Activated T-helper 17 cell treated with anti-CD3 and anti-CD28 coated beads, Interleukin-2, amount 50 U/mL, for 72 hours (primary cell): ENCODE results near the gene ACOT2. TPM values are rescaled to one million over a fixed set of nuclear protein-coding genes. Genes with fewer than 3 reads are reported as not detected.
"Not testable (repeated sequence)": the region's sequence is repeated elsewhere in the genome, so short reads cannot be mapped to it uniquely, and the experiment has no call there.

Experiments used
- ATAC-seq: fragments of 150-1000 bp; cut with Tn5 transposase; replicated peaks from 2 replicates; pipeline ENCODE4 v1.10.0; 2021; ENCODE audit warnings: mild to moderate bottlenecking, moderate library complexity
- H3K27ac Mint-ChIP-seq: one replicate; pipeline ENCODE4 v1.8.0; 2022; ENCODE audit warnings: mixed read lengths
- H3K27me3 Mint-ChIP-seq: one replicate; pipeline ENCODE4 v1.8.0; 2022; ENCODE audit warnings: mixed read lengths
- H3K36me3 Mint-ChIP-seq: one replicate; pipeline ENCODE4 v1.8.0; 2022; ENCODE audit warnings: low read depth, mild to moderate bottlenecking, mixed read lengths
- H3K4me1 Mint-ChIP-seq: one replicate; pipeline ENCODE4 v1.8.0; 2022; ENCODE audit warnings: mixed read lengths
- H3K4me3 Mint-ChIP-seq: one replicate; pipeline ENCODE4 v1.8.0; 2022; ENCODE audit warnings: mild to moderate bottlenecking, mixed read lengths
- H3K9me3 Mint-ChIP-seq: one replicate; pipeline ENCODE4 v1.8.0; 2022; ENCODE audit warnings: mixed read lengths
- total RNA-seq, 2 donors: library from RNA; stranded (reverse); gene quantifications; one replicate each; pipeline ENCODE4 v1.2.3, GENCODE V29; 2022

ACOT2 gene
- total RNA-seq, 2 donors from 2014 or later: 8.4 to 16.3 TPM

DNA sequence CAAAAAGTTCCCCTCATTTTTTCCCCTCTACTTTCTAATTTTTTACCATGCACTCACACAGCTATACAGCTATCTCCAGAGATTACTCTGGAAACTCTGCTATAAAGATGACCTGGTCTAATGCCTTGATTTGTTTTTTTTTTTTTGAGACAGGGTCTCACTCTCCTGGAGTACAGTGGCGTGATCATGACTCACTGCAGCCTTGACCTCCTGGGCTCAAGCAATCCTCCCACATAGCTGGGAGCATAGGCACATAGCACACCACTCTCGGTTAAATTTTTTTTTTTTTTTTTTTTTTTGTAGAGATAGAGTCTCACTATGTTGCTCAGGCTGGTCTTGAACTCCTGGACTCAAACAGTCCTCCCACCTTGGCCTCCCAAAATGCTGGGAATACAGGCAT lies 10.8 kb upstream of the ACOT2 start:
- not testable (repeated sequence) for H3K27ac Mint-ChIP-seq, H3K9me3 Mint-ChIP-seq, ATAC-seq, H3K36me3 Mint-ChIP-seq, H3K27me3 Mint-ChIP-seq, H3K4me1 Mint-ChIP-seq, H3K4me3 Mint-ChIP-seq

DNA sequence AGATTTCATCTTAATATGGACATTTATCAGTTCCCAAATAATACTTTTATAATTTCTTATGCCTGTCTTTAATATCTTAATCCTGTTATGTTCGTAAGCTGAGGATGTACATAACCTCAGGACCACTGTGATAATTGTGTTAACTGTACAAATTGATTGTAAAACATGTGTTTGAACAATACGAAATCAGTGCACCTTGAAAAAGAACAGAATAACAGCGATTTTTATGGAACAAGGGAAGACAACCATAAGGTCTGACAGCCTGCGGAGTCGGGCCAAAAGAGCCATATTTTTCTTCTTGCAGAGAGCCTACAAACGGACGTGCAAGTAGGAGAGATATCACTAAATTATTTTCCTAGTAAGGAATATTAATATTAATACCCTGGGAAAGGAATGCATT lies 6.8 kb upstream of the ACOT2 start:
- Mint-ChIP-seq H3K36me3 (peaks cover 19% of the 10 kb centered on the region), H3K4me1 (peaks cover 11% of the 10 kb centered on the region)
- ATAC-seq, H3K4me3 Mint-ChIP-seq, H3K9me3 Mint-ChIP-seq, H3K27ac Mint-ChIP-seq, H3K27me3 Mint-ChIP-seq: not testable (repeated sequence)

DNA sequence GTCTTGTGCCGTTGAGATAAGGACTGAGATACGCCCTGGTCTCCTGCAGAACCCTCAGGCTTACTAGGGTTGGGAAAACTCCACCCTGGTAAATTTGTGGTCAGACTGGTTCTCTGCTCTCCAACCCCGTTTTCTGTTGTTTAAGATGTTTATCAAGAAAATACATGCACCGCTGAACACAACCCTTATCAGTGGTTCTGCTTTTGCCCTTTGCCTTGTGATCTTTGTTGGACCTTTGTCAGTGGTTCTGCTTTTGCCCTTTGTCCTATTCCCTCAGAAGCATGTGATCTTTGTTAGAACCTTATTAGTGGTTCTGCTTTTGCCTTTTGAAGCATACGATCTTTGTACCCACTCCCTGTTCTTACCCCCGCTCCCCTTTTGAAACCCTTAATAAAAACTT lies 6.3 kb upstream of the ACOT2 start:
- Mint-ChIP-seq H3K36me3 (peaks cover 23% of the 10 kb centered on the region), H3K4me1 (peaks cover 16% of the 10 kb centered on the region)
- not testable (repeated sequence) for H3K27me3 Mint-ChIP-seq, ATAC-seq, H3K9me3 Mint-ChIP-seq, H3K27ac Mint-ChIP-seq, H3K4me3 Mint-ChIP-seq

DNA sequence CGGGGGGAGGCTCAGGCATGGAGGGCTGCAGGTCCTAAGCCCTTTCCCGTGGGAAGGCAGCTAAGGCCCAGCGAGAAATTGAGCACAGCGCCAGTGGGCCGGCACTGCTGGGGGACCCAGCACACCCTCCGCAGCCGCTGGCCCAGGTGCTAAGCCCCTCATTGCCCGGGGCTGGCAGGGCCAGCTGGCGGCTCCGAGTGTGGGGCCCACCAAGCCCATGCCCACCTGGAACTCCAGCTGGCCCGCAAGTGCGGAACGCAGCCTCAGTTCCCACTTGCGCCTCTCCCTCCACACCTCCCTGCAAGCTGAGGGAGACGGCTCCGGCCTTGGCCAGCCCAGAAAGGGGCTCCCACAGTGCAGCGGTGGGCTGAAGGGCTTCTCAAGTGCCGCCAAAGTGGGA lies 2.6 kb upstream of the ACOT2 start:
- not testable (repeated sequence) for H3K27ac Mint-ChIP-seq, H3K9me3 Mint-ChIP-seq, ATAC-seq, H3K27me3 Mint-ChIP-seq, H3K4me3 Mint-ChIP-seq
- H3K4me1 Mint-ChIP-seq: peaks cover 29% of the 10 kb centered on the region
- peaks cover 42% of the 10 kb centered on the region for H3K36me3 Mint-ChIP-seq

DNA sequence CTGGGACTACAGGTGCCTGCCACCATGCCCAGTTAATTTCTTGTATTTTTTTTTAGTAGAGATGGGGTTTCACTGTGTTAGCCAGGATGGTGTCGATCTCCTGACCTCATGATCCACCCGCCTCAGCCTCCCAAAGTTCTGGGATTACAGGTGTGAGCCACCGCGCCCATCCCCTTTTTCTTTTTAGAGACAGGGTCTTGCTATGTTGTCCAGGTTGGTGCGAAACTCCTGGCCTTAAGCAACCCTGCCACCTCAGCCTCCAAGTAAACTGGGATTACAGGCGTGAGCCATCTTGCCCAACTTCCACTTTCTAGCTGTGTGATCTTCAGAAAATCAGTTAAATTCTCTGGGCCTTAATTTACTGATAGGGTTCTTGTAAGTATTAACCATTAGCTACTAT lies 2.1 kb upstream of the ACOT2 start:
- H3K4me3 Mint-ChIP-seq: peak overlapping the region; percentile 100
- H3K27me3 Mint-ChIP-seq, ATAC-seq, H3K9me3 Mint-ChIP-seq, H3K27ac Mint-ChIP-seq: not testable (repeated sequence)
- H3K4me1 Mint-ChIP-seq: peaks cover 29% of the 10 kb centered on the region
- H3K36me3 Mint-ChIP-seq: peaks cover 42% of the 10 kb centered on the region

DNA sequence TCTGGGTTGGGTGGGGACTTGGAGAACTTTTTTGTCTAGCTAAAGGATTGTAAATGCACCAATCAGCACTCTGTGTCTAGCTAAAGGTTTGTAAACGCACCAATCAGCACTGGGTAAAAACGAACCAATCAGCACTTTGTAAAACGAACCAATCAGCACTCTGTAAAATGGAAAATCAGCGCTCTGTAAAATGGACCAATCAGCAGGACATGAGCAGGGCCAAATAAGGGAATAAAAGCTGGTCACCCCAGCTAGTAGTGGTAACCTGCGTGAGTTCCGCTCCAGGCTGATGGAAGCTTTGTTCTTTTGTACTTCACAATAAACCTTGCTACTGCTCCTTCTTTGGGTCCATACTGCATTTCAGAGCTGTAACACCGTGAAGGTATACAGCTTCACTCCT lies 1.7 kb upstream of the ACOT2 start:
- ATAC-seq: no peak

DNA sequence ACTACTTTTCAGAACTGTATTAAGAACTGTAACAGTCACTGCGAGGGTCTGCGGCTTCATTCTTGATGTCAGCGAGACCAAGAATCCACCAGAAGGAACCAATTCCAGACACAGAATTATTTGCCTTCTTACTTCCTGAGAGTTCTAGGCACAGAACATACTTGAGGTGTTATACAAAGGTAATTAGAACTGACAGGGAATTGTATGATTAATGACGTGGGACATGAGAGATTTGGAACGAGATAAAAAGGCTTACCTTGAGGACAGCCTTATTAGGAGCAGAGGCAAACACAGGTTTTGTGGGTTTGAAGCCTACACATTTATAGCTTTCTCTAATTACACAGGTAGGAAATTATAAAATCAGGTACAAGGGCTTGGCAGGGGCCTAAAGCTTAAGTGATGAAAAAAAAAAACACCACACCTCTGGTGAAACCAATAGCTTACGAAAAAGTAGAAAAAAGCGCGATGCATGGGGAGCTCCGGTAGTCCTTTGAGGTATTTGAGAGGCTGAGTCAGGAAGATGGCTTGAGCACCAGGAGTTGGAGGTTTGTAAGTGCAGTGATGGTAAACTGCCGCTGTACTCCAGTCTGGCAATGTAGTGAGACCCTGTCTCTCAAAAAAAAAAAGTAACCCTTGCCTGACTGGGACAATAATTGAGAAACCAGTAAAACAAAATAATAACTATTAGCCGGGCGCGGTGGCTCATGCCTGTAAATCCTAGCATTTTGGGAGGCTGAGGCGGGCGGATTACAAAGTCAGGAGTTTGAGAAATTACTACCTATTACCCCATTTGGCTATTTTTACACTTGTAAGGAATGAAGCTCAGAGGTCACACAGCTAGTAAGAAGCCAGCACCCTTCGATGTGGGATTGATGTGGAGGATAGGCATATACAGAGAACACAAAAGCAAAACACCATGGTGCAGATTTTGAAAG lies 795 bp upstream of the ACOT2 start:
- peaks cover 45% of the 10 kb centered on the region for H3K36me3 Mint-ChIP-seq
- no peaks in the 10 kb centered on the region for H3K27me3 Mint-ChIP-seq
- no peaks in the 10 kb centered on the region for H3K9me3 Mint-ChIP-seq
- ATAC-seq: peak; percentile 36
- H3K4me1 Mint-ChIP-seq: peaks cover 29% of the 10 kb centered on the region
- H3K4me3 Mint-ChIP-seq: peak overlapping the region; percentile 100
- H3K27ac Mint-ChIP-seq: peak overlapping the region; percentile 98

More for the DNA sequence above, 1.7 kb upstream of the ACOT2 start:
- Mint-ChIP-seq H3K27ac (peak overlapping the region; percentile 98), H3K4me1 (peaks cover 29% of the 10 kb centered on the region), H3K36me3 (peaks cover 42% of the 10 kb centered on the region), H3K4me3 (peak overlapping the region; percentile 100), H3K9me3 (peaks cover 4% of the 10 kb centered on the region), H3K27me3 (no peaks in the 10 kb centered on the region)

DNA sequence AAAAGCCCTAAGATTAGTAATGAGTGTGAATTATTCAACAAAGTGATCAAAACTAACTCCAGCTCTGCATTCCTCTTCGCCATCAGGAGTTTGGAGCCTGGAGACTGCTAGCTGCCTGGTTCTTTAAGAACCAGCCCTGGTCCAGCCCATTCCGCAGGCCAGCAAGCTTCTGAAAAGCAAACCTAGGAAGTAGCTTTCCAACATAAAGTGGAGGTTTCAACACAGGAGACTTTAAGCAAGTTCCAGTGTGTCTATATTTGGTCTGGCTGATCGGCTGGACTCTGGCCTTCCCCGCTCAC lies 178 bp upstream of the ACOT2 start:
- H3K9me3 Mint-ChIP-seq, H3K27me3 Mint-ChIP-seq: not testable (repeated sequence)
- Mint-ChIP-seq H3K36me3 (peaks cover 51% of the 10 kb centered on the region), H3K4me1 (peaks cover 29% of the 10 kb centered on the region), H3K27ac (peak overlapping the region; percentile 98), H3K4me3 (peak overlapping the region; percentile 100)
- ATAC-seq: peak; percentile 0

DNA sequence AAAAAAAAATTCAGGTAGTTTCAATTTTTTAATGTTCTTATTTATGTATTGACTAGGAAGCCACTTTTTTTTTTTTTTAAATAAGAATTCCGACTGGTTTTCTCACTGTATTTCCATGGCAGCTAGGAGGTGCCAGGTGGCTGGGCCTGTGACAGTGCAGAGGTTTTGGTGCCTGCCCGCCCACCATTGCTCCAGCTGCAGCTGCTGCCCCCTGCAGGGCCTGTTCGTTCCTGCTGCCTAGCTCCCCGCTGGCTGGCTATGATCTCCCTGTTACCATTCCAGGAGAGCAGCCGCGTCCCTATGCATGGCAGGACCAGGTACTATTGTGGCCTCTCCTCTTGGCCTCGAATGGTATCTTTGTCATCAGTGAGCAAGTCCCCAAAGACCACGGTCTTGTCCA lies 1.9 kb downstream of the ACOT2 start:
- H3K27ac Mint-ChIP-seq, H3K27me3 Mint-ChIP-seq, H3K9me3 Mint-ChIP-seq: not testable (repeated sequence)
- Mint-ChIP-seq H3K4me1 (peaks cover 22% of the 10 kb centered on the region), H3K36me3 (peaks cover 52% of the 10 kb centered on the region), H3K4me3 (peak overlapping the region; percentile 100)
- ATAC-seq: peak; percentile 53

DNA sequence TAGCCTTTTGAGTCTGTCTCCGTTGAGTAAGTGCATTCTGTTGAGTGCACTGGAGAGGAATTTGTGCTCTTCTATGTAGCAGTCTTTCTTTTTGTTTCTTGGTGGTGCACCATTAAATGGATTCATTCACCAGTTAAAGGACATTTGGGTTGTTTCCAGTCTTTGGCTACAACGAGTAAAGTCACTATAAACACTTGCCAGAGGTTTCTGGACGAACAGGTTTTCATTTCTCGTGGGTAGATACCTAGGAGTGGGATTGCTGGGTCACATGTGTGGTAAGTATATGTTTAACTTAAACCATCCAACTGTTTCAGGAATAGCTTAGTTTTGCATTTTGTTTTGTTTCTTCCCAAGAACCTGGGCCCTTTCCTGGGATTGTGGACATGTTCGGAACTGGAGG lies 4.0 kb downstream of the ACOT2 start:
- not testable (repeated sequence) for H3K4me3 Mint-ChIP-seq, H3K27me3 Mint-ChIP-seq, H3K9me3 Mint-ChIP-seq, H3K27ac Mint-ChIP-seq, ATAC-seq
- Mint-ChIP-seq H3K4me1 (peaks cover 10% of the 10 kb centered on the region), H3K36me3 (peaks cover 44% of the 10 kb centered on the region)

DNA sequence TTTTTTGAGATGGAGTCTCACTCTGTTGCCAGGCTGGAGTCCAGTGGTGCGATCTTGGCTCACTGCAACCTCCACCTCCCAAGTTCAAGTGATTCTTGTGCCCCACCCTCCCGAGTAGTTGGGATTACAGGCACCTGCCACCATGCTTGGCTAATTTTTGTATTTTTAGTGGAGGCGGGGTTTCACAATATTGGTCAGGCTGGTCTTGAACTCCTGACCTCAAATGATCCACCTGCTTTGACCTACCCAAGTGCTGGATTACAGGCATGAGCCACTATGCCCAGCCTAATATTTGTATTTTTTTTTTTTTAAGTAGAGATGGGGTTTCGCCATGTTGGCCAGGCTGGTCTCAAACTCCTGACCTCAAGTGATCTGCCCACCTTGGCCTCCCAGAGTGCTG lies 4.7 kb downstream of the ACOT2 start:
- H3K36me3 Mint-ChIP-seq: peaks cover 38% of the 10 kb centered on the region
- not testable (repeated sequence) for H3K9me3 Mint-ChIP-seq, H3K4me1 Mint-ChIP-seq, H3K27ac Mint-ChIP-seq, ATAC-seq, H3K27me3 Mint-ChIP-seq, H3K4me3 Mint-ChIP-seq

DNA sequence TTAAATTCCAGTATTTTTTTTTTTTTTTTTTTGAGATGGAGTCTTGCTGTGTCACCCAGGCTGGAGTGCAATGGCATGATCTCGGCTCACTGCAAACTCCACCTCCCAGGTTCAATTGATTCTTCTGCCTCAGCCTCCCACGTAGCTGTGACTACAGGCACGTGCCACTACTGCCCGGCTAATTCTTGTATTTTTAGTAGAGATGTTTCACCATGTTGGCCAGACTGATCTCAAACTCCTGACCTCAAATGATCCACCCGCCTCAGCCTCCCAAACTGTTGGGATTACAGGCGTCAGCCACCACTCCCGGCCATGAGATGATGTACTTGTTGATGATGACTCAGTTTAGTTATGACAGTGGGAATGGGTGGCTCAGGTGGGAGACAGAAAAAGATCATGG lies 5.2 kb downstream of the ACOT2 start:
- ATAC-seq, H3K4me1 Mint-ChIP-seq, H3K4me3 Mint-ChIP-seq, H3K27ac Mint-ChIP-seq, H3K9me3 Mint-ChIP-seq, H3K27me3 Mint-ChIP-seq: not testable (repeated sequence)
- peaks cover 38% of the 10 kb centered on the region for H3K36me3 Mint-ChIP-seq

DNA sequence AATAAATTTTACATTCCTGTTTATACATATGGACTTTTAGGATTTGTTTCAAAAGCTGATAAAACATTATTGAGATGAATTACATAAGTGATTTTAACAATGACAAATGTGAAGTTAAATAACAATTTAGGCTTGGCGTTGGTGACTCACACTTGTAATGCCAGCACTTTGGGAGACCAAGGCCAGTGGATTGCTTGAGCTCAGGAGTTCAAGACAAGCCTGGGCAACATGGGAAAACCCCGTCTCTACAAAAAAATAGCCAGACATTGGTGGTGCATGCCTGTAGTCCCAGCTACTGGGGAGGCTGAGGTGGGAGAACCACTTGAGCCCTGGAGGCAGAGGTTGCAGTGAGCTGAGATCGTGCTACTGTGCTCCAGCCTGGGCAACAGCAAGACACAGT lies 7.4 kb downstream of the ACOT2 start:
- no peaks in the 10 kb centered on the region for H3K27me3 Mint-ChIP-seq
- no peak for ATAC-seq
- peaks cover 29% of the 10 kb centered on the region for H3K36me3 Mint-ChIP-seq
- no peaks in the 10 kb centered on the region for H3K9me3 Mint-ChIP-seq
- H3K4me3 Mint-ChIP-seq: no peak overlapping the region
- no peaks in the 10 kb centered on the region for H3K4me1 Mint-ChIP-seq
- H3K27ac Mint-ChIP-seq: no peak overlapping the region

DNA sequence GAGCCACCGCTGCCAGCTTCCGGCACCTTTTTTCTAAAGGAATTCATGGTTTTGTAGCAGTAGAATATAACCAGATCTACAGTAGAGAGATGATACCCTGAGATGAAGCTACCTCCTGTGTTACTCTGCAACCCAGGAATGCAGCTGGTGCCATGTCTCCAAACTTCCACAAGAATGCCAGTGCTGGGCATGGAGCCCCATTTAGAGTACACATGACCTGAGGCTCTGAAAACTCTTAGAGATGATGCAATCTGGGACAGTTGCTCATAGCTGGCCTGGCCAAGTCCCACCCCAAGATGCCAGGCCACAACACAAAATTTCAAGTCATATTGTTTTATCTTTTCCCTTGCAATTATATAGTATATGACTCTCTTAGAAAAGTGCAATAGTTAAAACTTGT lies 8.2 kb downstream of the ACOT2 start:
- peaks cover 29% of the 10 kb centered on the region for H3K36me3 Mint-ChIP-seq
- H3K4me3 Mint-ChIP-seq, ATAC-seq, H3K9me3 Mint-ChIP-seq, H3K27me3 Mint-ChIP-seq, H3K4me1 Mint-ChIP-seq, H3K27ac Mint-ChIP-seq: not testable (repeated sequence)

DNA sequence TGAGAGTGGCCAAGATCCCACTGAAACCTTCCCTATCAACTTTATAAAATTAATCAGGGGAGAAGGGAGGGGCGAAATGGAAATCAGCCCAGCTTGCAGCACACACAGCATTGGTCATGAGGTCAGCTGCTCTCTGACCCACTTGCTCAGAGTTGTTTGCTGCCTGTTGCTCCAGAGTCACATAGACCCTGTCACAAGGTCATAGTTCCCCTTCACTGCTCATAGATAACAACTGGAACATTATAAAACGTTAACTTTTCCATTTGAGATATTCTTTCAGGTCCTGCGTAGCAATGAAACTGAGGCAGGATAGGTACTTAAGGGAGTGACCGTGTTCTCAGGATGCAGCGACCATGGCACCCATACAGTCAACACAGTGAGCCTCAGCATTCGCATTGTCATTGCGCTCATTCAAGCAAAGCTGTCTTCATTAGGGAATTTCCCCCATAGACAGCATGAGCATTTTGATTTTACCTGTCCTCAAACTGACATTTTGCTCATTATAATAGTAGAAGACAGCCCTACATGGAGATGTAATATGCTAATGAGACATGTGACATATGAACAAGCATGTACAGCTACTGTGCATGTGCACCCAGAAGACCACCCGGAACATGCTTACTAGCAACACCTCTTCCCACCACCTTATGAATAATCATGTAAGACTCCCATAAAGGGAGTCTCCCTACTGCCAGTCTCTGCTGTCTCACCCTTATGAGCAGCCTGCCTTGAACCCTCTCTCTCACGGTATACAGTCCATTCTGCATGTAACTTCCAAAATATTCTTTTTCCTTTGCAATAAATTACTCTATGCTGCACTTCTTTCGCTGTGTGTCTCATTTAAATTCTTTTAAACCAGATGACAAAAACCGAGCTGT lies 13.3 kb downstream of the ACOT2 start:
- ATAC-seq, H3K4me3 Mint-ChIP-seq, H3K36me3 Mint-ChIP-seq, H3K4me1 Mint-ChIP-seq, H3K27ac Mint-ChIP-seq, H3K27me3 Mint-ChIP-seq, H3K9me3 Mint-ChIP-seq: not testable (repeated sequence)
